Measurements from ENCODE around the gene KNL1.

DNA sequence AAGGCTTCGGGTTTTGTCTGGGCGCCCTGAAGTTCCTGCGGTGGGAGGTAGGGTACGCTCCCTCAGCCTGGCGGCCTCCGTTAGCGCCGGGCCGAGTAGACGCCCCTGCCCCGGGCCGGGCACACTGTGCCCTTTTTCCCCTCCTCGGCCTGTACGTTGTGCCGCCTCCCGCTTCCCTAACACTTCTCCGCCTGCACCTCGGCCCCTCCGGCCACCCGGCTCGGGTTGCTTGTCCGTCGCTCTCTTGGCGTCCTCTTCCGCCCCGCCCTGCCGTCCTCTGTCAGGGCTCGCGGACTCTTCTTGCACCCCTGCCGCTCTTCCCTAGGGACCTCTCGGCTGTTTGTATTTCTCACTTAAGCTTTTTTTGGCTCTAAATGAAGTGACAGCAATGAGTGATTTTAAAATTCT is 384 bp downstream of the KNL1 start:
- TF ChIP-seq, protein P1, sequence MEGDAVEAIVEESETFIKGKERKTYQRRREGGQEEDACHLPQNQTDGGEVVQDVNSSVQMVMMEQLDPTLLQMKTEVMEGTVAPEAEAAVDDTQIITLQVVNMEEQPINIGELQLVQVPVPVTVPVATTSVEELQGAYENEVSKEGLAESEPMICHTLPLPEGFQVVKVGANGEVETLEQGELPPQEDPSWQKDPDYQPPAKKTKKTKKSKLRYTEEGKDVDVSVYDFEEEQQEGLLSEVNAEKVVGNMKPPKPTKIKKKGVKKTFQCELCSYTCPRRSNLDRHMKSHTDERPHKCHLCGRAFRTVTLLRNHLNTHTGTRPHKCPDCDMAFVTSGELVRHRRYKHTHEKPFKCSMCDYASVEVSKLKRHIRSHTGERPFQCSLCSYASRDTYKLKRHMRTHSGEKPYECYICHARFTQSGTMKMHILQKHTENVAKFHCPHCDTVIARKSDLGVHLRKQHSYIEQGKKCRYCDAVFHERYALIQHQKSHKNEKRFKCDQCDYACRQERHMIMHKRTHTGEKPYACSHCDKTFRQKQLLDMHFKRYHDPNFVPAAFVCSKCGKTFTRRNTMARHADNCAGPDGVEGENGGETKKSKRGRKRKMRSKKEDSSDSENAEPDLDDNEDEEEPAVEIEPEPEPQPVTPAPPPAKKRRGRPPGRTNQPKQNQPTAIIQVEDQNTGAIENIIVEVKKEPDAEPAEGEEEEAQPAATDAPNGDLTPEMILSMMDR (IDR thresholded peaks at IDR 0.05): peak in 1 of 7 experiments; percentile 10
- TF ChIP-seq EP300 (IDR thresholded peaks at IDR 0.05) (no peak), POLR2A (IDR thresholded peaks at IDR 0.05) (no peak)

Data from stomach (tissue), 4 donors.